NCI-H510A treated with DMSO at 0.1 percent for 48 hours (cell line): ENCODE results near the gene SEC14L1.
"Not testable (repeated sequence)": the region's sequence is repeated elsewhere in the genome, so short reads cannot be mapped to it uniquely, and the experiment has no call there.

Experiments
- DNase-seq: peaks from one replicate; lab custom pipeline; 2025; lab: John Stamatoyannopoulos, UW

Gene SEC14L1

GRCh38 chr17:77141846-77142449 is 1.2 kb downstream of the SEC14L1 start:
- DNase-seq, result no peak

GRCh38 chr17:77142689-77143088 is 1.9 kb downstream of the SEC14L1 start:
- peak; percentile 38 for DNase-seq

- no peak for DNase-seq
Measured at GRCh38 chr17:77143306-77143705, 2.5 kb downstream of the SEC14L1 start.

- peak; percentile 76 for DNase-seq
Measured at GRCh38 chr17:77144227-77144626, 3.5 kb downstream of the SEC14L1 start.

GRCh38 chr17:77145224-77145611 is 4.4 kb downstream of the SEC14L1 start:
- DNase-seq, result no peak

GRCh38 chr17:77145612-77146245 is 5.0 kb downstream of the SEC14L1 start:
- DNase-seq, result peak; percentile 44

- no peak for DNase-seq
Measured at GRCh38 chr17:77146246-77146632, 5.5 kb downstream of the SEC14L1 start.

GRCh38 chr17:77146882-77147281 is 6.1 kb downstream of the SEC14L1 start:
- peak; percentile 47 for DNase-seq

GRCh38 chr17:77147357-77147801 is 6.6 kb downstream of the SEC14L1 start:
- DNase-seq, result no peak

GRCh38 chr17:77148077-77148939 is 7.5 kb downstream of the SEC14L1 start:
- DNase-seq, result no peak

- no peak for DNase-seq
Measured at GRCh38 chr17:77148940-77149510, 8.3 kb downstream of the SEC14L1 start.

GRCh38 chr17:77150196-77150595 is 9.4 kb downstream of the SEC14L1 start:
- no peak for DNase-seq

- DNase-seq, result no peak
Measured at GRCh38 chr17:77151186-77151585, 10.4 kb downstream of the SEC14L1 start.

- DNase-seq, result not testable (repeated sequence)
Measured at GRCh38 chr17:77152056-77152455, 11.3 kb downstream of the SEC14L1 start.

- no peak for DNase-seq
Measured at GRCh38 chr17:77153472-77153871, 12.7 kb downstream of the SEC14L1 start.

- DNase-seq, result no peak
Measured at GRCh38 chr17:77153999-77154586, 13.3 kb downstream of the SEC14L1 start.

- no peak for DNase-seq
Measured at GRCh38 chr17:77155125-77155524, 14.4 kb downstream of the SEC14L1 start.

- not testable (repeated sequence) for DNase-seq
Measured at GRCh38 chr17:77157766-77158165, 17.0 kb downstream of the SEC14L1 start.

GRCh38 chr17:77160091-77160874 is 19.5 kb downstream of the SEC14L1 start:
- DNase-seq, result peak; percentile 23

GRCh38 chr17:77160875-77161530 is 20.2 kb downstream of the SEC14L1 start:
- DNase-seq, result no peak

GRCh38 chr17:77161953-77162352 is 21.2 kb downstream of the SEC14L1 start:
- no peak for DNase-seq
